GM13977 (cell line): ENCODE data around the gene UTF1.

Source experiments
- DNase-seq: peaks from one replicate; pipeline ENCODE4 v3.0.0; 2012; ENCODE audit warnings: low spot score
- in situ Hi-C: fragments of 300-500 bp; cut with MboI; formaldehyde crosslinking; loops from one replicate; pipeline ENCODE4 v1.12.0; 2022; ENCODE audit warnings: low sequenced_read_pairs, low pct_unique_long_range_greater_than_20kb, mixed read lengths, inconsistent platforms; ENCODE audit not compliant: unreplicated experiment
- TF ChIP-seq, protein P1 (sequence below): IDR thresholded peaks from 2 replicates; pipeline ENCODE4 v1.5.1; 2012; ENCODE audit warnings: mild to moderate bottlenecking, control low read depth; ENCODE audit not compliant: insufficient read depth; ENCODE audit errors: extremely low read depth, missing control alignments

The UTF1 gene

GRCh38 chr10:133189256-133189655 lies 40.8 kb upstream of the UTF1 start:
- TF ChIP-seq, protein P1, sequence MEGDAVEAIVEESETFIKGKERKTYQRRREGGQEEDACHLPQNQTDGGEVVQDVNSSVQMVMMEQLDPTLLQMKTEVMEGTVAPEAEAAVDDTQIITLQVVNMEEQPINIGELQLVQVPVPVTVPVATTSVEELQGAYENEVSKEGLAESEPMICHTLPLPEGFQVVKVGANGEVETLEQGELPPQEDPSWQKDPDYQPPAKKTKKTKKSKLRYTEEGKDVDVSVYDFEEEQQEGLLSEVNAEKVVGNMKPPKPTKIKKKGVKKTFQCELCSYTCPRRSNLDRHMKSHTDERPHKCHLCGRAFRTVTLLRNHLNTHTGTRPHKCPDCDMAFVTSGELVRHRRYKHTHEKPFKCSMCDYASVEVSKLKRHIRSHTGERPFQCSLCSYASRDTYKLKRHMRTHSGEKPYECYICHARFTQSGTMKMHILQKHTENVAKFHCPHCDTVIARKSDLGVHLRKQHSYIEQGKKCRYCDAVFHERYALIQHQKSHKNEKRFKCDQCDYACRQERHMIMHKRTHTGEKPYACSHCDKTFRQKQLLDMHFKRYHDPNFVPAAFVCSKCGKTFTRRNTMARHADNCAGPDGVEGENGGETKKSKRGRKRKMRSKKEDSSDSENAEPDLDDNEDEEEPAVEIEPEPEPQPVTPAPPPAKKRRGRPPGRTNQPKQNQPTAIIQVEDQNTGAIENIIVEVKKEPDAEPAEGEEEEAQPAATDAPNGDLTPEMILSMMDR = no peak
- DNase-seq = no peak
- in situ Hi-C loops = no loop called here

DNA sequence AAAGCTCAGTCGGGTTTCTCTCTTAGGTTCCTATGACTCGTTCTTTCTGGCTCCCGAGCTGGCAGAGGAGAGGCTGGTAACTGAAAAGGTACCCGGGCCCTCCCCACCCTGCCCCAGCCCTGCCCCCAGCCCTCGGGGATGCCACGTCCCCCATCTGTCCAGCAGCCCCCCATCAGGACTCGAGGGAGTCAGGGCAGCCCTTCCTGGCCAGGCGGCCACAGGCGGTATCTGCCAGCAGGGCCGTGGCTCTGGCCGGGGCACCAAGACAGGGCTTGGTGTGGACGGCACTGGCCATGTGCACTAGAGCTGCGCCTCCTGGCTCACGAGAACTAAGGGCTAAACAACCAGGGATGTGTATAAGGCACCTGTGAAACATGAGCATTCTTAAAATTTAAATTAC lies 40.3 kb upstream of the UTF1 start:
- no peak for DNase-seq
- TF ChIP-seq, protein P1 = no peak
- in situ Hi-C loops = no loop called here

- in situ Hi-C loops = no loop called here
- DNase-seq = no peak
- TF ChIP-seq, protein P1 = no peak
These were observed 39.8 kb upstream of the UTF1 start for GRCh38 chr10:133190225-133190624.

DNA sequence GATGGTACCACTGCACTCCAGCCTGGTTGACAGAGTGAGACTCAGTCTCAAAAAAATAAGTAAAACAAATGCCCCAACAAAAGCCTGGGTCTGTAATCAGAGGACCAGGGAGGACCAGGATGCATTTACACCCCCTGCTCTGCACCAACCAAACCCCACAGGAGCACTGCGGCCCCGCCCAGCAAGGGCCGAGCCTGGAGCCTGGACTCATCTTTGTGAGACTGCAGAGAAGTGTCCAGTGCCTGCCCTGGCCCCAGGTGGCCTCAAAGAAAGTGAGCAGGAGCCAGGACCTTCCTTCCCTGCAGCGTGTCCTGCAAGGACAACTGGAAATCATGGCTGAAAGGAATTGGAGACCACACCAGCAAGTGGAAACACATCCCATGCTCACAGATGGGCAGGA lies 38.4 kb upstream of the UTF1 start:
- no peak for DNase-seq
- in situ Hi-C loops = no loop called here
- TF ChIP-seq, protein P1 = no peak

DNA sequence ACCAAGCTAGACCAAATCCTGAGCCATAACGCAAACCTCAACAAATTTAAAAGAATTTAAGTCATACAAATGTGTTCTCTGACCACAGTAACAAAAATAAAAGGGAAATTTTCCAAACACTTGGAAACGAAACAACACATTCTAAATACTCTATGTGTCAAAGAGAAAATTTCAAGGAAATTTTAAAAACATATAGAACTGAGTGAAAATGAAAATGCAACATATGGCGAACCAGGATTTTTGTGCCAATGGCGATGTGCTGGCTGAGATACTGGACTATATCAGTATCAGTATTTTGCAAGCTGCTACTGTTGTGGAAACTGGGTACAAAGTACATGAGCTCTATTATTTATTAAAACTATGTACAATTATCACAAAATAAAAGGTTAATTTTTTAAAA lies 35.9 kb upstream of the UTF1 start:
- TF ChIP-seq, protein P1 = no peak
- DNase-seq = no peak
- in situ Hi-C loops = no loop called here

GRCh38 chr10:133195096-133195495 lies 34.9 kb upstream of the UTF1 start:
- in situ Hi-C loops = no loop called here
- TF ChIP-seq, protein P1 = no peak
- no peak for DNase-seq

- in situ Hi-C loops = no loop called here
- DNase-seq = no peak
- TF ChIP-seq, protein P1 = no peak
These were observed 34.4 kb upstream of the UTF1 start for GRCh38 chr10:133195611-133196010.
